HL-60 (cell line): ENCODE results near the gene MLH1.
"Not testable (repeated sequence)": the region's sequence is repeated elsewhere in the genome, so short reads cannot be mapped to it uniquely, and the experiment has no call there.

Experiments used
- DNase-seq, 2 experiments: peaks; one replicate each; pipeline ENCODE4 v3.0.0-alpha.2; 2010 to 2020; ENCODE audit warnings: low read depth in 1 of 2, low spot score in 1 of 2
- H3K27ac ChIP-seq: fragments of 250-450 bp; sonication (Bioruptor Pico); replicated peaks from 2 replicates; pipeline ENCODE4 v1.5.1; 2020; ENCODE audit warnings: mild to moderate bottlenecking, moderate library complexity
- H3K27me3 ChIP-seq: fragments of 250-450 bp; sonication (Bioruptor Pico); 2 replicates; pipeline ENCODE4 v1.5.1; 2021; ENCODE audit warnings: mild to moderate bottlenecking, moderate library complexity; ENCODE audit not compliant: insufficient read depth, poor library complexity, severe bottlenecking
- H3K4me3 ChIP-seq: replicated peaks from 2 replicates; pipeline ENCODE4 v1.5.1; 2011; ENCODE audit warnings: mild to moderate bottlenecking, control low read depth, low read length; ENCODE audit not compliant: insufficient read depth
- GABPA ChIP-seq: IDR thresholded peaks from 2 replicates; pipeline ENCODE4 v1.6.1; 2012; ENCODE audit warnings: low read depth
- POLR2AphosphoS5 ChIP-seq: IDR thresholded peaks from 2 replicates; pipeline ENCODE4 v1.6.1; 2012; ENCODE audit warnings: low read depth
- REST ChIP-seq: IDR thresholded peaks from 2 replicates; pipeline ENCODE4 v1.6.1; 2012; ENCODE audit warnings: low read depth; ENCODE audit not compliant: insufficient replicate concordance
- SPI1 ChIP-seq: IDR thresholded peaks from 2 replicates; pipeline ENCODE4 v1.6.1; 2012; ENCODE audit warnings: low read depth, mild to moderate bottlenecking, borderline replicate concordance
- TF ChIP-seq, protein P1 (sequence below): IDR thresholded peaks from one replicate; pipeline ENCODE4 v1.5.1; 2011; ENCODE audit warnings: low read length, control low read depth, inconsistent platforms; ENCODE audit not compliant: insufficient read depth

MLH1 gene

DNA sequence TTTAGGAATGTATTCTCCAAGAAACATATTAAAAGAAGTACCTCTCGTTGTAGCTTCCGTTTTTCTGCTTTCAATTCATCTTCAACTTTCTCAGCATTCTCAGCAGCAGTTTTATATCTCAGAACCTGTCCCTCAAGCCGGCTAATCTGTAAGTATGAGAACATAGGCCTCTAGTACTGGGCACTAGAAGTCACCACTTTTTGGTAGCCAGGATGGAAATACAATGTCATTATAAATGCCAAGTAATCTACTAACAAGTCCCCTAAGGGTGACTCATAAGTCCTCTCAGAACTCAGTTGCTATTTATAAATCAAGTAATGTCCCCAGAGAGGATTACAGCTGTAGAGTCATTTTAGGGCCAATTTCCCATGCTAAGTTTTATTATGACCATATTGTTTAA, 61.1 kb downstream of the MLH1 start:
- TF ChIP-seq GABPA: no peak
- TF ChIP-seq POLR2AphosphoS5: no peak
- TF ChIP-seq, protein P1, sequence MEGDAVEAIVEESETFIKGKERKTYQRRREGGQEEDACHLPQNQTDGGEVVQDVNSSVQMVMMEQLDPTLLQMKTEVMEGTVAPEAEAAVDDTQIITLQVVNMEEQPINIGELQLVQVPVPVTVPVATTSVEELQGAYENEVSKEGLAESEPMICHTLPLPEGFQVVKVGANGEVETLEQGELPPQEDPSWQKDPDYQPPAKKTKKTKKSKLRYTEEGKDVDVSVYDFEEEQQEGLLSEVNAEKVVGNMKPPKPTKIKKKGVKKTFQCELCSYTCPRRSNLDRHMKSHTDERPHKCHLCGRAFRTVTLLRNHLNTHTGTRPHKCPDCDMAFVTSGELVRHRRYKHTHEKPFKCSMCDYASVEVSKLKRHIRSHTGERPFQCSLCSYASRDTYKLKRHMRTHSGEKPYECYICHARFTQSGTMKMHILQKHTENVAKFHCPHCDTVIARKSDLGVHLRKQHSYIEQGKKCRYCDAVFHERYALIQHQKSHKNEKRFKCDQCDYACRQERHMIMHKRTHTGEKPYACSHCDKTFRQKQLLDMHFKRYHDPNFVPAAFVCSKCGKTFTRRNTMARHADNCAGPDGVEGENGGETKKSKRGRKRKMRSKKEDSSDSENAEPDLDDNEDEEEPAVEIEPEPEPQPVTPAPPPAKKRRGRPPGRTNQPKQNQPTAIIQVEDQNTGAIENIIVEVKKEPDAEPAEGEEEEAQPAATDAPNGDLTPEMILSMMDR: no peak
- no peak for TF ChIP-seq SPI1
- TF ChIP-seq REST: no peak
- Histone ChIP-seq H3K4me3 (no peak overlapping the region), H3K27me3 (no peaks in the 10 kb centered on the region), H3K27ac (no peak overlapping the region)
- DNase-seq: no peak

DNA sequence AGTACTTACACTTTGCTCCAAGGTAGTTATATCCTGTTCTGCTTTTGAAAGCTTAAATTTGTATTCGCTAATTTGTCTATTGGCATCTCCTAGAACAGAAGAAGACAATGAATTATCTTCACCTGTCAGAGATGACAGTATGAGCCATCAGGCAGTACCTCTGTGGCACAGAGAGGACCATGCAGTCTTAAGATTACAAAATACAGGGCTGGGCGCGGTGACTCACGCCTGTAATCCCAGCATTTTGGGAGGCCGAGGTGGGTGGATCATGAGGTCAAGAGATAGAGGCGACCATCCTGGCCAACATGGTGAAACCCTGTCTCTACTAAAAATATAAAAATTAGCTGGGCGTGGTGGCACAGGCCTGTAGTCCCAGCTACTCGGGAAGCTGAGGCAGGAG, 61.8 kb downstream of the MLH1 start:
- not testable (repeated sequence) for DNase-seq, H3K4me3 ChIP-seq, H3K27me3 ChIP-seq, H3K27ac ChIP-seq

GRCh38 chr3:37056826-37057225, 63.5 kb downstream of the MLH1 start:
- no peak for TF ChIP-seq SPI1
- no peak for TF ChIP-seq REST
- TF ChIP-seq, protein P1: no peak
- TF ChIP-seq POLR2AphosphoS5: no peak
- H3K27ac ChIP-seq: no peak overlapping the region
- no peaks in the 10 kb centered on the region for H3K27me3 ChIP-seq
- H3K4me3 ChIP-seq: no peak overlapping the region
- DNase-seq: no peak

DNA sequence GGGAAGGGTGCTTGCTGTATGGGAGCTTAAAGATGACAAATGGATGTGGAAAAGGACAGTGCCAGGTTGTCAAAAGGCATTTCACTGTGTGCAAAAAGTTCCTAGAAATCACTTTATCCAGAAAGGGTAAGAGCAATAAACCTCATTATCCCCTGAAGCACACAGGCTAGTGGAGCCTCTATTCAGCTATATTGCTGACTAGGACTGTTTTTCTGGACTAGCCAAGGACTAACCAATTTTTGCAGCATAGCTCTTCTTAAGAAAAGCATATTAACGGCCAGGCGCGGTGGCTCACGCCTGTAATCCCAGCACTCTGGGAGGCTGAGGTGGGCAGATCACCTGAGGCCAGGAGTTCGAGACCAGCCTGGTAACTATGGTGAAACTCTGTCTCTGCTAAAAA, 64.8 kb downstream of the MLH1 start:
- no peak for DNase-seq
- Histone ChIP-seq H3K4me3 (no peak overlapping the region), H3K27me3 (no peaks in the 10 kb centered on the region), H3K27ac (no peak overlapping the region)
- no peak for TF ChIP-seq REST
- TF ChIP-seq, protein P1: no peak
- no peak for TF ChIP-seq SPI1
- no peak for TF ChIP-seq POLR2AphosphoS5
- TF ChIP-seq GABPA: no peak
